HCT116 (cell line): ENCODE measurements around the gene CDH23.

Experiments used
- EZH2 ChIP-seq: fragments of 200-600 bp; sonication (generic); IDR thresholded peaks from 2 replicates; pipeline ENCODE4 v1.6.1; 2017; ENCODE audit warnings: antibody characterized with exemption, mixed run types
- JUND ChIP-seq: IDR thresholded peaks from 2 replicates; pipeline ENCODE4 v1.6.1; 2012
- POLR2A ChIP-seq: IDR thresholded peaks from 2 replicates; pipeline ENCODE4 v1.7.0; 2011; ENCODE audit warnings: borderline replicate concordance; ENCODE audit not compliant: insufficient read depth, insufficient read length; ENCODE audit errors: extremely low read depth
- POLR2AphosphoS5 ChIP-seq: IDR thresholded peaks from 2 replicates; pipeline ENCODE4 v1.6.1; 2011; ENCODE audit warnings: mild to moderate bottlenecking, low read depth, low read length, moderate library complexity
- RAD21 ChIP-seq: IDR thresholded peaks from 2 replicates; pipeline ENCODE4 v1.6.1; 2012; ENCODE audit warnings: low read depth, mild to moderate bottlenecking
- REST ChIP-seq: IDR thresholded peaks from 2 replicates; pipeline ENCODE4 v1.6.1; 2012; ENCODE audit warnings: low read depth
- SIN3A ChIP-seq: IDR thresholded peaks from 2 replicates; pipeline ENCODE4 v1.6.1; 2012; ENCODE audit warnings: low read depth
- YY1 ChIP-seq: IDR thresholded peaks from 2 replicates; pipeline ENCODE4 v1.6.1; 2011; ENCODE audit warnings: low read length, low read depth, moderate library complexity, mild to moderate bottlenecking; ENCODE audit not compliant: insufficient replicate concordance; ENCODE audit errors: extremely low read depth
- TF ChIP-seq, protein P1 (sequence below), 3 experiments: fragments of 200-600 bp in 1 of 3; sonication (generic) in 1 of 3; IDR thresholded peaks in 2 of 3; conservative IDR thresholded peaks in 1 of 3; 2 replicates each; pipeline ENCODE4 v1.5.1; 2012 to 2017; ENCODE audit warnings: low read depth in 2 of 3, low read length in 2 of 3, antibody characterized with exemption in 1 of 3, borderline replicate concordance in 1 of 3, control low read depth in 1 of 3, mild to moderate bottlenecking in 1 of 3, mixed read lengths in 1 of 3, mixed run types in 1 of 3, moderate library complexity in 1 of 3; ENCODE audit not compliant: insufficient read depth in 1 of 3

DNA sequence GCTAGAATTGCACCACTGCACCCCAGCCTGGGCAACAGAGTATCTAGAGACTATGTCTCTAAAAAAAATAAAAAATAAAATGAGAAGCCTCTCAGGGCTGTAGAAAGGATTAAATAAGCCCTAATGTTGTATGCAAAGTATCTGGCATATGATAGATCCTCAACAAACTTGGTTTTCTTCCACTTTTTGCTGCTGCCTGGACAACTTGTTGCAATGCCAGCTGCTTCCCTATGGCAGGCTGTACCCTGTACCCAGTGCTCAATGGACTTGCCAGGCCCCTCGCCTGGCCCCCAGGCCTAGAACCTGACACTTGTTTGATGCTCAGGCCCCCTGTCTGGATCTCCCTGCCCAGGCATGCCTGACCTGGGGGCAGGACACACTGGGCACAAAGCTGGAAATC, 28.5 kb upstream of the CDH23 start:
- TF ChIP-seq EZH2 (no peak), RAD21 (no peak), POLR2A (no peak), JUND (no peak), YY1 (no peak), POLR2AphosphoS5 (no peak), REST (no peak), SIN3A (no peak)
- TF ChIP-seq, protein P1, sequence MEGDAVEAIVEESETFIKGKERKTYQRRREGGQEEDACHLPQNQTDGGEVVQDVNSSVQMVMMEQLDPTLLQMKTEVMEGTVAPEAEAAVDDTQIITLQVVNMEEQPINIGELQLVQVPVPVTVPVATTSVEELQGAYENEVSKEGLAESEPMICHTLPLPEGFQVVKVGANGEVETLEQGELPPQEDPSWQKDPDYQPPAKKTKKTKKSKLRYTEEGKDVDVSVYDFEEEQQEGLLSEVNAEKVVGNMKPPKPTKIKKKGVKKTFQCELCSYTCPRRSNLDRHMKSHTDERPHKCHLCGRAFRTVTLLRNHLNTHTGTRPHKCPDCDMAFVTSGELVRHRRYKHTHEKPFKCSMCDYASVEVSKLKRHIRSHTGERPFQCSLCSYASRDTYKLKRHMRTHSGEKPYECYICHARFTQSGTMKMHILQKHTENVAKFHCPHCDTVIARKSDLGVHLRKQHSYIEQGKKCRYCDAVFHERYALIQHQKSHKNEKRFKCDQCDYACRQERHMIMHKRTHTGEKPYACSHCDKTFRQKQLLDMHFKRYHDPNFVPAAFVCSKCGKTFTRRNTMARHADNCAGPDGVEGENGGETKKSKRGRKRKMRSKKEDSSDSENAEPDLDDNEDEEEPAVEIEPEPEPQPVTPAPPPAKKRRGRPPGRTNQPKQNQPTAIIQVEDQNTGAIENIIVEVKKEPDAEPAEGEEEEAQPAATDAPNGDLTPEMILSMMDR (IDR thresholded peaks at IDR 0.05 in 2 of 3, conservative IDR thresholded peaks at IDR 0.05 in 1 of 3; ENCODE audit: borderline replicate concordance in 1 of 3, insufficient read depth in 1 of 3, low read depth in 2 of 3, low read length in 2 of 3): no peak
